ENCODE measurements around the gene DNAJB2.
"Not testable (repeated sequence)": the region's sequence is repeated elsewhere in the genome, so short reads cannot be mapped to it uniquely, and the experiment has no call there.

DNAJB2 gene

DNA sequence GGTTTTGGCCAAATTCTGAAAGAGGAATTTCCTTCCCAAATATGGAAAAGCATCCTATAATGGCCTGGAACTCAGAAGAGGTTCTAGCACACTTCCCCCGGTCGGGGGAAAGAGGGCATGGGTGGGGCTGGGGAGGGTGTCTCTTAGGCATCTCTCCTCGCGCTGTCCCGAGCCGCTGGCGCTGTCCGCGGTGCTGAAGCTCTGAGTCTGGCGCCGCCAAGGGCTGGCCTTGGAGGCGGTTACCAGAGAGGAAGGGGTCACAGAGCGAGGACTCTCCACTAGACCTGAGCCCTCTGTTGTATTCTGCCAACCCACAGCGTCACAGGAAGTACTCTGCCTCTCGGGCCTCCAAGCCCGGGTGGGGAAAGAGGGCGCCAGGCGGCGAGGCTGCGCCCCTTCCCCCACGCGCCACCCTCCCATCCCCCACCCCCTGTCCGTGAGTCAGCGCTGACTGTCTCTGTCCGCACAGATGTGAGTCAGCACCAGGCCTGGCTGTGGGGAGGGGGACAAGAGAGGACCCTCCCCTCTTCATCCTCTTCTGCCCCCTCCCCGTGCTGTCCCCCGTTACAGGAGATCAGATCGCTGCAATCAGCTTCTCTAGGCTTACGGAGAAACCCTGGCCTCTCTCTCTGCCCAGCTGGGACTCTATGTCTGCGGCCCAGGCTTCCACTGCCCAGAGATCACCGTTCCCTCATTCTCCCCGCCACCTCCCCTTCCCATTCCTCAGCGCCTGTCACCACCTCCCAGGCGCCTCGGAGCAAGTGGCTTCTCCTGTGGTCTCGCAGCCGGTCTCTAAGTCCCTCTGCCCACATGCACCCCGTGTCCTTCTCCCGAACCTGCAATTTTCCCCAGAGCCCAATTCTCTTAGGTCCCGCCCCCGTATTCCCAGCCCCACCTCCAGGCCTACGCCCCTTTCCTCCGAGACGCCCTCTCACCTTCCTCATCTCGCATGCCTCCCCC, 29.3 kb downstream of the DNAJB2 start:
- TF ChIP-seq, protein P1, sequence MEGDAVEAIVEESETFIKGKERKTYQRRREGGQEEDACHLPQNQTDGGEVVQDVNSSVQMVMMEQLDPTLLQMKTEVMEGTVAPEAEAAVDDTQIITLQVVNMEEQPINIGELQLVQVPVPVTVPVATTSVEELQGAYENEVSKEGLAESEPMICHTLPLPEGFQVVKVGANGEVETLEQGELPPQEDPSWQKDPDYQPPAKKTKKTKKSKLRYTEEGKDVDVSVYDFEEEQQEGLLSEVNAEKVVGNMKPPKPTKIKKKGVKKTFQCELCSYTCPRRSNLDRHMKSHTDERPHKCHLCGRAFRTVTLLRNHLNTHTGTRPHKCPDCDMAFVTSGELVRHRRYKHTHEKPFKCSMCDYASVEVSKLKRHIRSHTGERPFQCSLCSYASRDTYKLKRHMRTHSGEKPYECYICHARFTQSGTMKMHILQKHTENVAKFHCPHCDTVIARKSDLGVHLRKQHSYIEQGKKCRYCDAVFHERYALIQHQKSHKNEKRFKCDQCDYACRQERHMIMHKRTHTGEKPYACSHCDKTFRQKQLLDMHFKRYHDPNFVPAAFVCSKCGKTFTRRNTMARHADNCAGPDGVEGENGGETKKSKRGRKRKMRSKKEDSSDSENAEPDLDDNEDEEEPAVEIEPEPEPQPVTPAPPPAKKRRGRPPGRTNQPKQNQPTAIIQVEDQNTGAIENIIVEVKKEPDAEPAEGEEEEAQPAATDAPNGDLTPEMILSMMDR (IDR thresholded peaks at IDR 0.05; ENCODE audit: borderline replicate concordance, control extremely low read depth, extremely low read depth, insufficient read depth, missing control alignments): no peak
- DNase-seq (ENCODE audit: low spot score): peak; percentile 86
- in situ Hi-C loops (cut with MboI; ENCODE audit: low sequenced_read_pairs, unreplicated experiment): loop anchor here (25.0 kb wide), 1 partner anchor 271 kb away; the partner anchor contains the start of gene CFAP65

DNA sequence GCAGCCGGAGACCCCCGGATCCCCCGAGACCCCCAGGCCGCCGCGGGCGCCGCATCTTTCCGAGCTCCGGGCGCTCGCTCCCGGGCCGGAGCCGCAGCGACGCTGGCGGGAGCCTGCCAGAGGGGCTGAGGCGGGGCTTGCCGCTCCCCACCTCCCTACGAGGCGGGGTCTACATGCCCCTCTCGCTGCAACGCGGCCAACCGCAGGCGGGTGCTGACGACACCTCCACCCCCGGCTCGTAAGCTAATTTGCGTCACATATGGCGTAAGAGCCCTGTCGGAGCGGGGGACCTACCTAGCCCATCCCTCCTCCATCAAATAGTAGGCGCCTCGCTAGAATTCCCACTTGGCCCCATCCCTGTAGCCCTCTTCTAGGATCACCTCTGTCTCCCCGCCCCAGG, 30.1 kb downstream of the DNAJB2 start, which contains the start of gene PTPRN:
PTPRN (minus strand) TSS at position 124 of the 400 bp plus-strand sequence; CDS start at position 55, 69 bp downstream.
- in situ Hi-C loops (cut with MboI; ENCODE audit: low sequenced_read_pairs, unreplicated experiment): loop anchor here (25.0 kb wide), 1 partner anchor 272 kb away; the partner anchor contains the start of gene CFAP65
- no peak for DNase-seq (ENCODE audit: low spot score)
- TF ChIP-seq, protein P1 (IDR thresholded peaks at IDR 0.05; ENCODE audit: borderline replicate concordance, control extremely low read depth, extremely low read depth, insufficient read depth, missing control alignments): no peak

DNA sequence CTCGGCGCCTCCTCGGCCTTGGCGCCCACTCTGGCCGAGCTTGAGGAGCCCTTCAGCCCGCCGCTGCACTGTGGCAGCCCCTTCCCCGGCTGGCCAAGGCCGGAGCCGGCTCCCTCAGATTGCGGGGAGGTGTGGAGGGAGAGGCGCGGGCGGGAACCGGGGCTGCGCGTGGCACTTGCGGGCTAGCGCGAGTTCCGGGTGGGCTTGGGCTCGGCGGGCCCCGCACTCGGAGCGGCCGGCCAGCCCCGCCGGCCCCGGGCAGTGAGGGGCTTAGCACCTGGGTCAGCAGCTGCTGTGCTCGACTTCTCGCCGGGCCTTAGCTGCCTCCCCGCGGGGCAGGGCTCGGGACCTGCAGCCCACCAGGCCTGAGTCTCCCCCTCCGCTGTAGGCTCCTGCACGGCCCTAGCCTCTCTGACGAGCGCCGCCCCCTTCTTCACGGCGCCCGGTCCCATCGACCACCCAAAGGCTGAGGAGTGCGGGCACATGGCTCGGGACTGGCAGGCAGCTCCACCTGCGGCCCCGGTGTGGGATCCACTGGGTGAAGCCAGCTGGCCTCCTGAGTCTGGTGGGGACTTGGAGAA, 33.6 kb downstream of the DNAJB2 start:
- DNase-seq (ENCODE audit: low spot score): not testable (repeated sequence)
- in situ Hi-C loops (cut with MboI; ENCODE audit: low sequenced_read_pairs, unreplicated experiment): loop anchor here (25.0 kb wide), 1 partner anchor 275 kb away; the partner anchor contains the start of gene CFAP65

DNA sequence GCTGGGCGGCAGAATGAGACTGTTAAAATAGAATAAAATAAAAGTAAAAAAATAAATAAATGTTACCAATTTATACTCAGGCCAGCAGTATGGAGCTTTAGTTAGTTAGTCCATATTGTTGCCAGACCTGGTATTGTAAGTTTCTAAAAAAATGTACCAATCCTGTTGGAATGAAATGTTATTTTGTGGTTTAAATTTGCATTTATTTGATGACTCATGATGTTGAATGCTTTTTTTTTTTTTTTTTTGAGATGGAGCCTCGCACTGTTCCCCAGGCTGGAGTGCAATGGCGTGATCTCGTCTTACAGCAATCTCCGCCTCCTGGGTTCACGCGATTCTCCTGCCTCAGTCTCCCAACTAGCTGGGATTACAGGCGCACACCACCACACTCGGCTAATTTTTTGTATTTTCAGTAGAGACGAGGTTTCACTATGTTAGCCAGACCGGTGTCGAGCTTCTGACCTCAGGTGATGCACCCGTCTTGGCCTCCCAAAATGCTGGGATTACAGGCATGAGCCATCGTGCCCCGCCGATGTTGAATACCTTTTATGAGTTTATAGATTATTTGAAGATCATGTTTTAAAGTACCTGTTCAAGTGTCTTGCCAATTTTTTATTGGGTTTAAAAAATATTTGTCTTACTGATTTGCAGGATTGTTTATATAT, 35.8 kb downstream of the DNAJB2 start:
- TF ChIP-seq, protein P1 (IDR thresholded peaks at IDR 0.05; ENCODE audit: borderline replicate concordance, control extremely low read depth, extremely low read depth, insufficient read depth, missing control alignments): no peak
- DNase-seq (ENCODE audit: low spot score): no peak
- in situ Hi-C loops (cut with MboI; ENCODE audit: low sequenced_read_pairs, unreplicated experiment): loop anchor here (25.0 kb wide), 1 partner anchor 278 kb away; the partner anchor contains the start of gene CFAP65

DNA sequence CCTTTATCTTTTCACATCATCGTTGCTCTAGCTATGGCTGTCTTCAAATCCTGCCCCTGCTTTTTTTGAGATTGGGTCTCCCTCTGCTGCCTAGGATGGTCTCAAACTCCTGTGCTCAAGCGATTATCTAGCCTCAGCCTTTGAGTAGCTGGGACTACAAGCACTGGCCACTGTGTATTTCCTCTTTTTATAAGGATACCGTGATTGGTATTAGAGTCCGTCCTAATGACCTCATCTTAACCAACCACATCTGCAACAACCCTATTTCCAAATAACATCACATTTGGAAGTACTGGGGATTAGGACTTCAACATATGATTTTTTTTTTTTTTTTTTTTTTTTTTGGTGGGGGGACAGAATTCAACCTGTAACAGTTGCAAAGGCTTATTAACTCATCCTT, 44.3 kb downstream of the DNAJB2 start:
- no peak for DNase-seq (ENCODE audit: low spot score)
- TF ChIP-seq, protein P1 (IDR thresholded peaks at IDR 0.05; ENCODE audit: borderline replicate concordance, control extremely low read depth, extremely low read depth, insufficient read depth, missing control alignments): no peak
- in situ Hi-C loops (cut with MboI; ENCODE audit: low sequenced_read_pairs, unreplicated experiment): loop anchor here (25.0 kb wide), 1 partner anchor 286 kb away; the partner anchor contains the start of gene CFAP65

DNA sequence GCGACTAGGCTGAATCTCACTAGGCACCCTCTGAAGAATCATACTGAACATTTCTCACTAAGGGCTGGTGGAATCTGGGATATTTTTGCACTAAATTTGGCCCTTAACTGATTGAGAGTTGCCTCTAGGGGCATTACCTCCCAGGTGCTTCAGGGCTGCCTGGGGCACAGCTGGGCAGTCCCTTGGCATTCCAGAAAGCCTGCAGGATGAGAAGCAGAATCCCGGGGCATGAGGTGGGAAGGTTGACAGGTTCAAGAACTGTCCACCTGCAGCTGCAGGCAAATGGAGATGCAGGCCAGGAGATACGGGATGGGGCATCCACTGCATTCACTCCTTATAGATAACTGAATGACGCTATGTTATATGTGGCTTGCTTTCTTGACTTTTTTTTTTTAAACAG, 46.0 kb downstream of the DNAJB2 start:
- TF ChIP-seq, protein P1 (IDR thresholded peaks at IDR 0.05; ENCODE audit: borderline replicate concordance, control extremely low read depth, extremely low read depth, insufficient read depth, missing control alignments): no peak
- in situ Hi-C loops (cut with MboI; ENCODE audit: low sequenced_read_pairs, unreplicated experiment): no loop called here
- DNase-seq (ENCODE audit: low spot score): no peak
